ENCODE data around the gene SLC6A6. TPM values are rescaled to one million over a fixed set of nuclear protein-coding genes. Genes with fewer than 3 reads are reported as not detected.

The SLC6A6 gene
- total RNA-seq: 20.4 and 55.4 TPM in 2 replicates

DNA sequence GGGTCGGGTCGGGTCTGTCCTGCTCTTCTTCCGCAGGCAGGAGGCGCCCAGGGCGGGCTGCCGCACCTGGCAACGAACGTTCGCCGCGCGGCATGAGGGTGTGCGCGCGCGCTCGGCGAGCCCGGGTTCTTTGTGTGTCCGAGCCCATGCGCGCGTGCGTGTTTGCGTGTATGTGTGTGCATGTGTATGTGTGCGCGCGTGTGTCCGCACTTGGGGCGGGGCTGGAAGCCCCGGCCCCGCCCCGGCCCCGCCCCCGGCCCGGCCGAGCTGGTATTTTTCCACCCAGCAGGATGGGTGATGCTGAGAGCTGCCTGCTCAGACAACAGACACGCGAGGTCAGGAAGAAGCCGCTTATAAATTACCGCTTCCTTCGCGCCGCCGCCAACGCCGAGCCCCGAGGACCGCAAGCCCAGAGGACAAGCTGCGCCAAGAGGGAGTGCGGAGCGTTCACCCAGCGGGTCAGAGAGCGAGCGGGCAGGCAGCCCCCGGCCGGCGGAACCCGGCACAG, at the start of gene SLC6A6:
Gene SLC6A6 (plus strand): TSS at position 303 of the 508 bp plus-strand sequence. CDS start 41,029 bp downstream, outside the sequence.

Other genes starting within 250 kb of the SLC6A6 start
- 45.7 and 49.9 TPM in 2 replicates for gene XPC, start 224.0 kb upstream of the SLC6A6 start, total RNA-seq
- 2.3 and 4.6 TPM in 2 replicates for gene LSM3, start 223.8 kb upstream of the SLC6A6 start, total RNA-seq
- gene GRIP2, start 137.7 kb downstream of the SLC6A6 start, total RNA-seq: 0.10 and 0.46 TPM in 2 replicates
- gene CCDC174, start 249.2 kb downstream of the SLC6A6 start, total RNA-seq: 6.9 and 8.7 TPM in 2 replicates

All from smooth muscle cell of the pulmonary artery (primary cell).